HL-60/S4 (cell line): ENCODE results near the gene PKHD1.
"Not testable (repeated sequence)": the region's sequence is repeated elsewhere in the genome, so short reads cannot be mapped to it uniquely, and the experiment has no call there.

Experiments
- in situ Hi-C: fragments of 300-500 bp; cut with MboI; formaldehyde crosslinking; loops from 2 replicates; pipeline ENCODE4 v1.14.3; 2022; ENCODE audit warnings: low sequenced_read_pairs

Gene PKHD1

GRCh38 chr6:52009466-52010140 is 77.8 kb downstream of the PKHD1 start:
- in situ Hi-C loops = loop anchor here (25.0 kb wide), 1 partner anchor 1872 kb away; no protein-coding TSS in a partner anchor

GRCh38 chr6:52000064-52000463 is 87.3 kb downstream of the PKHD1 start:
- in situ Hi-C loops = loop anchor here (25.0 kb wide), 1 partner anchor 1863 kb away; no protein-coding TSS in a partner anchor

DNA sequence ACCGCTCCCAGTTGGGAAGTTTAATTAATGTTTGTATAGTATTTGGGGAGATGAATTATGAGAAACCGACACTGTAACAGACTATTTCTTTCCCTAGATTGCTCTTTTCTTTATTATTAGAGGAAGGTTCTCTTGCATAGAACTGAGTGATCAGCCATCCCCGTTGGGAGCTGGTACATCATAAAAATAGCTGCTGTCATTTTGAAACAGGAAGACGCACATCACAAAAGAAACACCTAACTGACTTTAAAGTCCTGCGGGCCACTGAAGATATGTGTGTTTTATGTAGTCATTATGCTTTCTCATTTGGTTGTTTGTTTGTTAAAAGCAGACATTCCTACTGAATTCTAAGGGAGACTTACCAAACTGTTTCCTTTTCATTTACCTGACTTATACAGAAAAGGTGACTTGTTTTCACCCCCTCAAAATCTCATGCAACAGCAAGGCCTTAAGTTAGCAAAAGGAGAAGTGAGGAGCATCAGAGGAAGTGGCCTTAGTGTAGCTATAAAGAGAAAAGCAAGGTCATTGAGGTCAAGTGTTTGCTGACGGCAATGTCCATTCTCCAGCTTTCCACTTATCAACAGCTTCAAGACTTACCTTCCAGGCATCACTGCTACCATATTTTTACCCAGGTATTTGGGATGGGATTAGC is 91.0 kb downstream of the PKHD1 start:
- in situ Hi-C loops = no loop called here

DNA sequence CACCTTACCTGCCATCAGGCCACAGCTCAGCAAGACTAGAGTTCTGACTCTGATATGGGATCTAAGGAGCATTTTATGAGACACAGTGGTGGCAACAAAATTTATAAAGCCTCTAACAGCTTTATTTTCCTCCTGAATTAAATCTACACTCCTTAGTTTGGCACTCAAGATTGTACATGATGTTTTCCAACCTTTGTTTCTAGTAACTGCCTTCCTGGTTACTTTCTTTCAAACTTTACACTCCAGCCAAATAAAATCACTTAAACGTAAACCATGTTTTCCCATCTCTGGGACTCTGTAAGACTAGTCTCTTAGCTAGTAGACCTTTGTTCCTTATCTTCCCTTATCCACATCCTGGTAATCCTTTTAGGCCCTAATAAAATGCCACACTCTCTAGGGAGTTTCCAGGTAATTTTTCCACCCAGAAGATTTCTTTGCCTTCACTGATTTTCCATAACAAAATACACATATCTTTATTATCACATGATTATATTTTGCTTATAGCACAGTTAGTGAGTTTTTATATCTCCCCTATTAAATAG is 92.1 kb downstream of the PKHD1 start:
- in situ Hi-C loops = no loop called here

- in situ Hi-C loops = no loop called here
These were observed 94.5 kb downstream of the PKHD1 start for GRCh38 chr6:51992876-51993275.

DNA sequence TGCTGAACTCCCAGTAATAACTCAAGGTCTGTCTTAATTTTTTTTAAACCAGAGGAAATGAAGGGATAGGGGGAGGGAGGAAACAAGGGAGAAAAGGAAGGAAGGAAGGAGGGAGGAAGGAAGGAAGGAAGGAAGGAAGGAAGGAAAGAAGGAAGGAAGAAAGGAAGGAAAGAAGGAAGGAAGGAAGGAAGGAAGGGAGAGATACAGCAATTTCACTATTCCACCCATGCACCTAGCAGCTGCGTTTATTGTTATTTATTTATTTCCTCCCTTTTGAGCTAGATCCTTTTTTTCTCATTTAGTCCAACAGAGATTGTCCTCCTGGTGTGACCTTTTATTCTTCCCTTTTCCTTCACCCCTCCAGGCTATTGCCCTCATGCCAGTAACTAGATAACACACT is 97.6 kb downstream of the PKHD1 start:
- in situ Hi-C loops = no loop called here

- in situ Hi-C loops = no loop called here
These were observed 100.5 kb downstream of the PKHD1 start for GRCh38 chr6:51986864-51987263.

DNA sequence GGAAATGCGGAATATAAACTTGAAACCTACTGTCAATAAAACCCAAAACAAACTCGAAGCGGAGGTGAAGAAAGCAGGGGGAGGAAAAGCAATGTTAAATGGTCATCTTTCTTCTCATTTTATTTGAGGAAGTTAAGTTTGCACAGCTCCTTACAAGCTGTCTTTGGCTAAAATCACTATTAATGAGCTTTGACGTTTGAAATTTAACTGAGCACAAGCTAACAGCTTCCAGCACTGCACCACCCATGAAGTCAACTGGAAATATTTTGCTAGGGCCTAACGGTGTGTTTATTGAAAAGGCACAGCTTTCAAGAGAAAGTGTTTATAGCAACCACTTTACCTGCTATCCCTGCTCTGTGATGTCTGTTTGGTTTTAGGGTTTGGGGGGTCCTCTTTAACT is 103.8 kb downstream of the PKHD1 start:
- in situ Hi-C loops = no loop called here

- in situ Hi-C loops = not testable (repeated sequence)
These were observed 104.7 kb downstream of the PKHD1 start for GRCh38 chr6:51982695-51983094.

DNA sequence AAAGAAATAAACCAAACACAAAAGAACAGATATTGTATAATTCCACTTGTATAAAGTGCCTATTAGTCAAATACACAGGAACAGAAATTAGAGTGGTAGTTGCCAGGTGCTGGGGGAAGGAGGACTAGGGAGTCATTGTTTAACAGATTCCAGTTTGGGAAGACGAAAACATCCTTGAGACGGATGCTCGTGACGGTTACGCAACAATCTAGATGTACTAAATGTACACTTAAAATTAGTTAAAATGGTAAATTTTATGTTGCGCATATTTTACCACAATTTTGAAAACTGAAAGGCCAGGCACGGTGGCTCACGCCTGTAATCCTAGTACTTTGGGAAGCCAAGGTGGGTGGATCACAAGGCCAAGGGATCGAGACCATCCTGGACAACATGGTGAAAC is 111.0 kb downstream of the PKHD1 start:
- in situ Hi-C loops = no loop called here

GRCh38 chr6:51972659-51973058 is 114.8 kb downstream of the PKHD1 start:
- in situ Hi-C loops = loop anchor here (25.0 kb wide), 1 partner anchor 110 kb away; no protein-coding TSS in a partner anchor

DNA sequence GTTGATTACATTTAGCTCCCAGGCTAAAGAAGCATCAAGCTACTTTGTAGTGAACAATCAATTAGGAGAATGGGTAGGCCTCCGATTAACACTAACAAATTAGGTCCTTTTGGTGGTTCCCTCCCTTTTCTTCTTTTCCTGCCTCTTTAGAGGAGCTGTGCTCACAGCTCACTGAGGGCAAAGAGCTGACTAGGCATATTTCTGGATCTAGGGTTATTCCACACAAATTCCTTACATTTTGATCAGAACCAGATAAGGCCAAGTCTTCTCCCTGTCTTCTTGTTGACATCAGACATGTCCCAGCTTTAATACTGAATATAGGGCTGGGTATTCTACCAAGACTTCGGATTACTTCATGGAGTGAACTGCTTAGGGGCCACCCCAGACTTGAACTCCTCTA is 119.1 kb downstream of the PKHD1 start:
- in situ Hi-C loops = loop anchor here (25.0 kb wide), 1 partner anchor 106 kb away; no protein-coding TSS in a partner anchor

DNA sequence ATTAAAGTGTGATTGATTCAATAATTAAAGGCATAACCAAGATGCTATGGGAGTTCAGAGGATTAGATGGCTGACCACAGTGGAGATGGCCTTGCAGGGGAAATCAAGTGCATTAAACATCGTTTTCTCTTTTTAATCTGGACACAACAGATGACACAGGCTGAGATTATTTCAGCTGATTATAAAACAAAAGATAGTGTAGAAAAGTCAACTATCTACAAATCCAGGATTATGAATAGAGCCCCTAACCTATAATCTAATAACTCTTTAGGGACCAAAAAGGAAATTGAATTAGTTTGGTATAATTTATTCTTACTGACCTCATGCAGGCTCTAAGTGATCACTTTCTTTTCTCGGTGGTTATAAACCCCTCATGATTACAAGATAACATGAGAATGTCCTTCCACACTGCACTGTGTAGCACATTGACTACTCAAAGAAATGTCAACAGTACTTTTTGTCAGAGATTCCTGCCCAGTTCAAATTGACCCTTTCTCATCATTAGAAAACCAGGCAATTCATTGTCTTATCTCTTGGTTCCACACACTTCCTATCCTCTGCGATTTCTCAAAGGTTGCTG is 122.1 kb downstream of the PKHD1 start:
- in situ Hi-C loops = loop anchor here (25.0 kb wide), 1 partner anchor 103 kb away; no protein-coding TSS in a partner anchor

DNA sequence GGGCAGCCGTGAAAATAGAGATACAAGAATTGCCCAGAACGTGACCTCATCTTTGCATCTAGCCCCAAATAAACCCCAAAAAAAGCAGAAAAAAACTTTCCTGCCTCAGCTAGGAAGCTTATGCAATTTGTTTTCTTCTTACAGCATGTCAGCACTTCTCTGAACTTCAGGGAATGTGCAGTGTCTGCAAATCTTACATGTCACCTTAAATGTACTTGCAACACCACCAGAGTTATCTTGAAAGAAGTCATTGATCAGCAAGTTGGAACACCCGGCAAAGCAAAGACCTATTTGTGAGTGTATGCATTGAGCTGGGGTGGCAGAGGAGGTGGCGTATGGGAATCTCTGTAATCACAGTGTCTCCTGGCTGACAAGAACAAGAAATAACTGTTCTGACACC is 123.4 kb downstream of the PKHD1 start:
- in situ Hi-C loops = loop anchor here (25.0 kb wide), 1 partner anchor 102 kb away; no protein-coding TSS in a partner anchor

- in situ Hi-C loops = loop anchor here (25.0 kb wide), 1 partner anchor 100 kb away; no protein-coding TSS in a partner anchor
These were observed 125.1 kb downstream of the PKHD1 start for GRCh38 chr6:51962354-51962753.

GRCh38 chr6:51960419-51960818 is 127.0 kb downstream of the PKHD1 start:
- in situ Hi-C loops = loop anchor here (25.0 kb wide), 1 partner anchor 98 kb away; no protein-coding TSS in a partner anchor

GRCh38 chr6:51959744-51960383 is 127.5 kb downstream of the PKHD1 start:
- in situ Hi-C loops = loop anchor here (25.0 kb wide), 1 partner anchor 98 kb away; no protein-coding TSS in a partner anchor

DNA sequence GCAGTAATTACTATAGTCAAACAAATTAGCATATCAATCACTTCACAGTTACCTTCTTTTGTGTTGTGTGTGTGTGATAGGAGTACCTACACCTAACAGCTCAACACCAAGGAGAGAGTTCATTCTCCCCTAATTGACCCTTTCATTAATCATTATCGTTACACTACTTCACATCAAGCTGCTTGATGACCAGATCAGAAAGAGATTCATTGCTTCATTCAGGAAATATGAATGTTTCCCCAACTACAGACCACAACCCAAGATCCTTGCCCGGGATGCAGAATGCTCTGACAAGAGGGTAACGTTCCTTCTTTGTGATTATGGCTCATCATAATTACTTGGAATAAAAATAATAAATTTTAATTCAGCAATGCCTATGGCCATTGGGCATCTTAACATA is 132.7 kb downstream of the PKHD1 start:
- in situ Hi-C loops = loop anchor here (25.0 kb wide), 1 partner anchor 92 kb away; no protein-coding TSS in a partner anchor

DNA sequence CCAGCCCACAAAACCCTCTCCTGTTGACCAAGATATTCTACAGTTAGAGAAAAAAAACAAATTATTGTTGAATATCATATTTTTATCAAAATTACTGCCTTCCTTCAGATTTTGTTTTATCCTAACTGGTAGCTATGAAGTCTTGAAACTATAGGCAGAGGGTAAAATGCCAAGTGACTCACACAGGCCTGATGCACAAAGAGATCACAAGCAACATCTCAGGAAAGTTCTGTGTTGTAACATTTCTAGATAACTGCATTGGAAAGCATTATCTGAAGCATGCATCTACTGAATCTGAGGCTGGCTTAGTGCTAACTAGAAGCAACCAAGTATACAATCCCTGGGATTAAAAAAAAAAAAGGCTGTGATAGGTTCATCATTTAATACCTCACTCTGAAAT is 134.2 kb downstream of the PKHD1 start:
- in situ Hi-C loops = loop anchor here (25.0 kb wide), 1 partner anchor 91 kb away; no protein-coding TSS in a partner anchor

DNA sequence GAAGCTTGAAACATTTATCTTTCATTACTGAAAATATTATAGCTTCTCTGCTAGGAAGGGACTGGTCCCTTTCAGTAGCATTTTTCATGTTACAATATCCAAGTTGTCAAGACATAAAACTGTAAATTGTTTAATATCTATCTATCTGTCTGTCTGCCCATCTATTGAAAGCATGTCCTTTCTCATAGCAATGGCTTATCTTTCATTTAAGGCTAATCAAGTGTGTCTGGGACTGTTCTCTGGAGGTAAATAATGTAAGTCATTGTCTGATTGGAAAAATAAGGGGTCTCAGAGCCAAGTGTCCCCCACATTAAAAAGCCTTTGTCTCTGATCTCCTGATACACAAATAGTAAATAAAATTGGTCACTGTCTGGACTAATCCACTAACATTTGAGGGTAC is 135.5 kb downstream of the PKHD1 start:
- in situ Hi-C loops = loop anchor here (25.0 kb wide), 1 partner anchor 90 kb away; no protein-coding TSS in a partner anchor

DNA sequence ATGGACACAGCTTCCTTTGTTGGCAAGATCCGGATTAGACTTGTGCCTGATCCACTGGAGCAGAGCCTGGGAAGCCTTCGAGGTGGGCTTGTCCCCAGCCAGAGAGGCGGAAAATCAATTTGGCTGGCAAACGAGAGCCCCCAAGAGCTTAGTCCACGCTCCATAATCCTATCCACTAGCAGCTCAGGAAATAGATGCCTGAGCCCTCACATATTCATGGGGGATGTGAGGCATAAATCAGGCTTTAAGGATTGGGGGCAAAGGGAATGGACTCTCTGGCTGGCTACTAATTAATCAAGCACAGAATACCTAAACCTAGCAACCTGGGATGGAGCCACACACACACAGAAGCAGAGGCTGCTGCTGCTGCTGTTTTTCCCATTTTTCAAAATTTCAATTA is 137.9 kb downstream of the PKHD1 start:
- in situ Hi-C loops = no loop called here
